ENCODE measurements around the gene IL17RD.

Gene IL17RD

DNA sequence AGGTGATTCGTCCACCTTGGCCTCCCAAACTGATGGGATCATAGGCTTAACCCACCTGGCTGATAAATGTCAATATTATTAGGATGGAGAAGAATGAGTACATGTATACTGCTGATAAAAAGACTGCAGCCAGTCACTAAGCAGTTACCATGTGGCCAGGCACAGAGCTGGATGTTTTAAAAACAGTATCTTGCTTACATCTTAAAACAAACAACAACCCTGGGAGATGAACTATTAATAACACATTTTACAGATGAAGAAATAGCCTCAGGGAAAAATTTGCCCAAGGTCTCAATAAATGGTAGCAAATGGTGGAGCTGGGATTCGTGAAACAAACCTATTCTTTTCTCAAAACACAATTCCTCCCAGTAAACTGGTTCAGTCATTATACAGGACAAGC is 18.1 kb downstream of the IL17RD start:
- WGBS, 2 experiments = 85 to 88% methylated on average over 1 to 2 of the region's 2 CpGs
- H3K9me3 ChIP-seq (ENCODE audit: control insufficient read depth, low read length) = no peaks in the 10 kb centered on the region
- H3K36me3 ChIP-seq (ENCODE audit: control insufficient read depth, insufficient read depth, low read length) = no peaks in the 10 kb centered on the region
- H3K27me3 ChIP-seq (ENCODE audit: control insufficient read depth, insufficient read depth, low read length, poor library complexity, severe bottlenecking) = peaks cover 37% of the 10 kb centered on the region
- peaks cover 23% of the 10 kb centered on the region for H3K4me1 ChIP-seq (ENCODE audit: control insufficient read depth, insufficient read depth, low read length)
- no peak overlapping the region for H3K27ac ChIP-seq (ENCODE audit: insufficient read depth, low read depth, low read length, poor library complexity, severe bottlenecking)
- no peak overlapping the region for H3K4me3 ChIP-seq (ENCODE audit: insufficient read depth, low read depth, low read length)

GRCh38 chr3:57145852-57146251 is 19.3 kb downstream of the IL17RD start:
- H3K27me3 ChIP-seq (ENCODE audit: control insufficient read depth, insufficient read depth, low read length, poor library complexity, severe bottlenecking) = peaks cover 30% of the 10 kb centered on the region
- H3K27ac ChIP-seq (ENCODE audit: insufficient read depth, low read depth, low read length, poor library complexity, severe bottlenecking) = no peak overlapping the region
- H3K36me3 ChIP-seq (ENCODE audit: control insufficient read depth, insufficient read depth, low read length) = no peaks in the 10 kb centered on the region
- no peaks in the 10 kb centered on the region for H3K9me3 ChIP-seq (ENCODE audit: control insufficient read depth, low read length)
- no peak overlapping the region for H3K4me3 ChIP-seq (ENCODE audit: insufficient read depth, low read depth, low read length)
- peaks cover 12% of the 10 kb centered on the region for H3K4me1 ChIP-seq (ENCODE audit: control insufficient read depth, insufficient read depth, low read length)
- 95 to 99% methylated on average over 9 to 12 of the region's 13 CpGs for WGBS, 2 experiments

DNA sequence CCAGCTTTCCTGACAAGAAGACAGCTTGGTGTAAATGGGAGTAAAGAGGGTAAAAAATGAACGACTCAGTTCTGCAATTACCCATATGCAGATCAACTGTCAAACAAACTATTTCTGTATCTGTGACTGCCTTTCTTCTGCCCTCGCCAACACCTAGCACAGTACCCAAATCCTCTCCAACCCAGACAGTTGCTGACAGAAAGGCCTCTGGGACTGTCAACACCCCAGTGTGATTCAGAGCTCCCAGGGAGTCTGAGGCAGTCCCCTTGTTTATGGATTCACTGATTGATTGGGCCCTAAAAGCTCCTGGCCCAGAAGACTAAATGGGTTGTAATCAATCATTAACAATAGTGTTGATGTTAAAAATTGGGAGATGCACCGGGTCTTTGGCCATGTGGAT is 20.2 kb downstream of the IL17RD start:
- no peaks in the 10 kb centered on the region for H3K9me3 ChIP-seq (ENCODE audit: control insufficient read depth, low read length)
- no peak overlapping the region for H3K4me3 ChIP-seq (ENCODE audit: insufficient read depth, low read depth, low read length)
- 83% methylated on average over 3 of the region's 3 CpGs for WGBS, 2 experiments
- peaks cover 21% of the 10 kb centered on the region for H3K27me3 ChIP-seq (ENCODE audit: control insufficient read depth, insufficient read depth, low read length, poor library complexity, severe bottlenecking)
- no peak overlapping the region for H3K27ac ChIP-seq (ENCODE audit: insufficient read depth, low read depth, low read length, poor library complexity, severe bottlenecking)
- H3K4me1 ChIP-seq (ENCODE audit: control insufficient read depth, insufficient read depth, low read length) = peaks cover 4% of the 10 kb centered on the region
- no peaks in the 10 kb centered on the region for H3K36me3 ChIP-seq (ENCODE audit: control insufficient read depth, insufficient read depth, low read length)

DNA sequence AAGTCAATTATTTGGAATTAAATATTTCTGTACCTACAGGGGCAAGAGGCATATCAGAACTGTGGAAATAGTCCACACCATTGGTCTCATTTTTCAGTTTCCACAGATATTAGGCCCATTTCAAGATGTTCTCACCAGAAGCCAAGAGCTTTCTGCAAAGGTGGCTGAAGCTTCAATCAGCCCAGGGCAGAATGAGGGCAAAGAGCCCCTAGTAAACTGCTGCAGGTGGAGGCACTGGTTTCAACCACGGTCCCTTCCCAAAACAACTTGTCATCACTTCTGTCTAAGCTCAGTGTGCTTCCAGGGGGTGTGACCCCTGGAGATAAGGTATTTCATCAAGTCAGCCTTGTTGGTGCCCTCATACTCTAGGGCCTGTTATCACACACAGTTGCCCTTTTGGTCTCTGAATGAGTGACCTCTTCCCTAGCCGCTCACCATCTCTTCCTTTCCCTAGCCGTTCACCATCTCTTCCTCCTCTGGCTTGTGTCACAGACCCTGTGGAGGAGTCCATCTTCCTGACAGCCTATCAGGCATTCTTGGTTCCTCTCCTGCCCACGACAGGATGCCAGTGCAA is 21.2 kb downstream of the IL17RD start:
- Histone ChIP-seq H3K9me3 (ENCODE audit: control insufficient read depth, low read length) (no peaks in the 10 kb centered on the region), H3K4me1 (ENCODE audit: control insufficient read depth, insufficient read depth, low read length) (peaks cover 4% of the 10 kb centered on the region), H3K4me3 (ENCODE audit: insufficient read depth, low read depth, low read length) (no peak overlapping the region), H3K27ac (ENCODE audit: insufficient read depth, low read depth, low read length, poor library complexity, severe bottlenecking) (no peak overlapping the region), H3K27me3 (ENCODE audit: control insufficient read depth, insufficient read depth, low read length, poor library complexity, severe bottlenecking) (peaks cover 18% of the 10 kb centered on the region), H3K36me3 (ENCODE audit: control insufficient read depth, insufficient read depth, low read length) (no peaks in the 10 kb centered on the region)
- 90 to 96% methylated on average over 4 of the region's 4 CpGs for WGBS, 2 experiments

DNA sequence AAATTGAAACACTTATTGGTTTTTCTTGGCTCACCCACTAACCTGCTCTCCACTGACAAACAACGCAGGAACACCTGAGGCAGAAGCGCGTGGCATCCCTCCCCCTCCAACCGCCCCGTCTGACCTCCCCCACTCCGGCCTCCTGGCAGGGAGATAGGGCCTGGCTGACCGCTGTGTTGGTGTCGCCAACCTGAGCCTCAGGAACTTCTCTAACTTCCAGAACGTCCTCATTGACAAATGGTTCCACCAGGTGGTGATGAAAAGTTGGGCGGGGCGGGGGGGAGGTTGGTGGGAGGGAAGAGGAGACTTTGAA is 22.8 kb downstream of the IL17RD start:
- H3K4me3 ChIP-seq (ENCODE audit: insufficient read depth, low read depth, low read length) = no peak overlapping the region
- no peak overlapping the region for H3K27ac ChIP-seq (ENCODE audit: insufficient read depth, low read depth, low read length, poor library complexity, severe bottlenecking)
- peaks cover 4% of the 10 kb centered on the region for H3K4me1 ChIP-seq (ENCODE audit: control insufficient read depth, insufficient read depth, low read length)
- WGBS, 2 experiments = 33 to 37% methylated on average over 8 to 11 of the region's 11 CpGs
- peaks cover 19% of the 10 kb centered on the region for H3K27me3 ChIP-seq (ENCODE audit: control insufficient read depth, insufficient read depth, low read length, poor library complexity, severe bottlenecking)
- H3K36me3 ChIP-seq (ENCODE audit: control insufficient read depth, insufficient read depth, low read length) = no peaks in the 10 kb centered on the region
- H3K9me3 ChIP-seq (ENCODE audit: control insufficient read depth, low read length) = no peaks in the 10 kb centered on the region

DNA sequence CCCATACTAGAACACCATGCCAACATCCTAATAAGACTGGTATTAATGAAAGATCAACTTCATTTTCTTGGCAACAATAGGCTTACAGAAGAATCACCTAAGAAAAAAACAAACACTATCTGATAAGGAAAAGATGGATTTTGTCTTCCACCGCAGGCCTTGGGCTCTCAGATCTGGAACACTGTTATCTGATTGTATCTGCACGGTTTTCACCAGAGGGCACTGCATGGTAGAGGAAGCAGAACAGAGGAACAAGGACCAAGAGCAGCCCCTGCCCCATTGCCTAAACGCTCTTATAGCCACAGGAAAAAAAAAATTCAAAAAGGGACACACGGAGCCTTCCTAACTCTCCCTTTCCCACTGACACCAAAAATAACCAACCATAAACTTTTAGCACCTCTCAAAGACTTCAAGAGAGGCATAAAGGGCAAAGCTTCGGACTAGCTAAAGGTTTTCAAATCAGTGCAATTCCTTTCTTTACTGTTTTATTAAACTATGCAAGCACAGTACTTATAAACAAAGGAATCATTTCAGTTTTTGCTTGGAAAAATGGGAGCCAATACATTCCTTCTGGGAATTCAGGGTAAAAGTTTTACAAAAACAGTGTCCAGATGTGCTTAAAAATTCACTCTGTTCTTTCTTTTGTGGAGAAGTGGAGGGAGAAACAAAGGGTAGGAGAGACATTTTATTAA is 23.3 kb downstream of the IL17RD start:
- peaks cover 4% of the 10 kb centered on the region for H3K4me1 ChIP-seq (ENCODE audit: control insufficient read depth, insufficient read depth, low read length)
- H3K9me3 ChIP-seq (ENCODE audit: control insufficient read depth, low read length) = no peaks in the 10 kb centered on the region
- H3K4me3 ChIP-seq (ENCODE audit: insufficient read depth, low read depth, low read length) = no peak overlapping the region
- peaks cover 24% of the 10 kb centered on the region for H3K27me3 ChIP-seq (ENCODE audit: control insufficient read depth, insufficient read depth, low read length, poor library complexity, severe bottlenecking)
- WGBS, 2 experiments = 51 to 52% methylated on average over 5 of the region's 5 CpGs
- no peak overlapping the region for H3K27ac ChIP-seq (ENCODE audit: insufficient read depth, low read depth, low read length, poor library complexity, severe bottlenecking)
- no peaks in the 10 kb centered on the region for H3K36me3 ChIP-seq (ENCODE audit: control insufficient read depth, insufficient read depth, low read length)

DNA sequence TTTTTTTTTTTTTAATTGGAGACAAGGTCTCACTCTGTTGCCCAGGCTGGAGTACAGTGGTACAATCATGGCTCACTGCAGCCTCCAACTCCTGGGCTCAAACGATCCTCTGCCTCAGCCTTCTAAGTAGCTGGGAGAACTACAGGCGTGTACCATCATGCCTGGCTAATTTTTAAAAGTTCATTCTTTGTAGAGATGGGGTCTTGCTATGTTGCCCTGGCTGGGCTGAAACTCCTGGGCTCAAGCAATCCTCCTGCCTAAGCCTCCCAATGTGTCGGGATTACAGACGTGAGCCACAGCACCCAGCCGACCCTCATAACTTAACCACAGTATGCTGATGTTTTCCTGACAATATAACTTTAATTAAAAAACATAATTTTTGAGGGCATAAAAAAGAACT is 24.3 kb downstream of the IL17RD start:
- no peaks in the 10 kb centered on the region for H3K36me3 ChIP-seq (ENCODE audit: control insufficient read depth, insufficient read depth, low read length)
- H3K27ac ChIP-seq (ENCODE audit: insufficient read depth, low read depth, low read length, poor library complexity, severe bottlenecking) = no peak overlapping the region
- H3K4me3 ChIP-seq (ENCODE audit: insufficient read depth, low read depth, low read length) = no peak overlapping the region
- no peaks in the 10 kb centered on the region for H3K9me3 ChIP-seq (ENCODE audit: control insufficient read depth, low read length)
- 93 to 95% methylated on average over 4 to 5 of the region's 5 CpGs for WGBS, 2 experiments
- H3K27me3 ChIP-seq (ENCODE audit: control insufficient read depth, insufficient read depth, low read length, poor library complexity, severe bottlenecking) = peaks cover 25% of the 10 kb centered on the region
- H3K4me1 ChIP-seq (ENCODE audit: control insufficient read depth, insufficient read depth, low read length) = peaks cover 4% of the 10 kb centered on the region

DNA sequence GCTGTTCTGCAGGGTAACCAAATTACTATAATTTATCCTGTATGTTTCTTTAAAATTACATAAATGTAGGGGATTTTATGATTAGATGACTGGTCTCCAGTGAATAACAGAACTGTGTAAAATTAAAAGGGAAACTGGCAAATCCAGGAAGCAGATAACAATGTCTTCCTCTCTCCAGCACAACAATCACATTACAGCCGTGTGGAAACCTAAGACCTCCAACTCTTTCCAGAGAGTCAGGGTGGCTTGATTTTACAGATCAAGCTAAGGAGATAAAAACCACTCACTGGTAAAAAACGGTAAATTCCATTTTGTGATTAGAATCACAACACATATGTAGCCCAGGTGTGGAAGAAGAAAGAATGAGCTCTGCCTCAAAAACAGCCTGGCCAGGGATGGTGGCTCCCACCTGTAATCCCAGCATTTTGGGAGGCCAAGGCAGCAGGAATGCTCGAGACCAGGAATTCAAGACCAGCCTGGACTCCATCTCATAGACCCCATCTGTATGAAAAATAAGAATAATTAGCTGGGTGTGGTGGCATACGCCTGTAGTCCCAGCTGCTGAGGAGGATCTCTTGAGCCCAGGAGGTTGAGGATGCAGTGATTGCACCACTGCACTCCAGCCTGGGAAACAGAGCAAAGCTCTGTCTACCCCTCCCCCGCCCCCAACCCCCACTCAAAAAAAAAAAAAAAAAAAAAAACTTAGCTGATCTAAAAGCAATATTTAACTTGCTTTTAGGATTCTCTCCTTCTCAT is 29.0 kb downstream of the IL17RD start:
- Histone ChIP-seq H3K9me3 (ENCODE audit: control insufficient read depth, low read length) (no peaks in the 10 kb centered on the region), H3K4me3 (ENCODE audit: insufficient read depth, low read depth, low read length) (no peak overlapping the region), H3K27me3 (ENCODE audit: control insufficient read depth, insufficient read depth, low read length, poor library complexity, severe bottlenecking) (peaks cover 52% of the 10 kb centered on the region), H3K27ac (ENCODE audit: insufficient read depth, low read depth, low read length, poor library complexity, severe bottlenecking) (no peak overlapping the region), H3K36me3 (ENCODE audit: control insufficient read depth, insufficient read depth, low read length) (no peaks in the 10 kb centered on the region), H3K4me1 (ENCODE audit: control insufficient read depth, insufficient read depth, low read length) (peaks cover 3% of the 10 kb centered on the region)
- 89 to 94% methylated on average over 5 of the region's 5 CpGs for WGBS, 2 experiments

DNA sequence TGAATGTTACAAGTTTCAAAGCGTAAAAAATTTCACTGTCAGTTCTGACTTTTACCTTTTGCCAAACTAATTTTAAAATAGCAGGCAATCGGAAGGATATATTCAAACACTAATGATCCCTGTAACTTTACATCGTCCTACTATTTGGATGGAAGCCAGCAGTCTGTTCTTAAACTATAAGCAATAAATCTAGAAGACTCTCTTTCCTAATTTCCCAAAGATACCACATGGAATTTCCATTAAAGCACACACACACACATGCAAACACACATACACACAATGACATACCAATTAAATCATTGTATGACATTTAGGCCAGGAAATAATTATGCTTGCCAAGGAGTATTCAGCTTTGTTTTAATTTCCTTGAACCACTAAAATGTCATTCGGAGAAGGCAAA is 32.0 kb downstream of the IL17RD start:
- WGBS, 2 experiments = 92 to 95% methylated on average over 4 of the region's 4 CpGs

GRCh38 chr3:57132674-57133073 is 32.5 kb downstream of the IL17RD start:
- no peak overlapping the region for H3K27ac ChIP-seq (ENCODE audit: insufficient read depth, low read depth, low read length, poor library complexity, severe bottlenecking)
- 90 to 98% methylated on average over 2 of the region's 2 CpGs for WGBS, 2 experiments
- H3K4me3 ChIP-seq (ENCODE audit: insufficient read depth, low read depth, low read length) = no peak overlapping the region
- no peaks in the 10 kb centered on the region for H3K9me3 ChIP-seq (ENCODE audit: control insufficient read depth, low read length)
- peaks cover 86% of the 10 kb centered on the region for H3K27me3 ChIP-seq (ENCODE audit: control insufficient read depth, insufficient read depth, low read length, poor library complexity, severe bottlenecking)
- H3K36me3 ChIP-seq (ENCODE audit: control insufficient read depth, insufficient read depth, low read length) = no peaks in the 10 kb centered on the region
- H3K4me1 ChIP-seq (ENCODE audit: control insufficient read depth, insufficient read depth, low read length) = peaks cover 23% of the 10 kb centered on the region

More for the DNA sequence above, 32.0 kb downstream of the IL17RD start:
- peaks cover 82% of the 10 kb centered on the region for H3K27me3 ChIP-seq (ENCODE audit: control insufficient read depth, insufficient read depth, low read length, poor library complexity, severe bottlenecking)
- H3K36me3 ChIP-seq (ENCODE audit: control insufficient read depth, insufficient read depth, low read length) = no peaks in the 10 kb centered on the region
- no peaks in the 10 kb centered on the region for H3K9me3 ChIP-seq (ENCODE audit: control insufficient read depth, low read length)
- H3K4me1 ChIP-seq (ENCODE audit: control insufficient read depth, insufficient read depth, low read length) = peaks cover 23% of the 10 kb centered on the region
- no peak overlapping the region for H3K27ac ChIP-seq (ENCODE audit: insufficient read depth, low read depth, low read length, poor library complexity, severe bottlenecking)
- H3K4me3 ChIP-seq (ENCODE audit: insufficient read depth, low read depth, low read length) = no peak overlapping the region

Measured in ectodermal cell (in vitro differentiated cells).